Germinal center (tissue), 1 donor: ENCODE measurements around the gene TMTC1.
"Not testable (repeated sequence)": the region's sequence is repeated elsewhere in the genome, so short reads cannot be mapped to it uniquely, and the experiment has no call there.

Experiments
- DNase-seq: peaks from one replicate; pipeline ENCODE4 v3.0.0; 2012; ENCODE audit warnings: mixed read lengths, low spot score

Gene TMTC1

GRCh38 chr12:29783773-29784666, at the start of gene TMTC1:
Gene TMTC1 (minus strand): TSS chr12:29783942. CDS start chr12:29783751, 191 bp downstream.
- no peak for DNase-seq

- no peak for DNase-seq
Observed at GRCh38 chr12:29831173-29831572, 47.4 kb upstream of the TMTC1 start.

GRCh38 chr12:29830391-29830790, 46.6 kb upstream of the TMTC1 start:
- no peak for DNase-seq

GRCh38 chr12:29818916-29819623, 35.3 kb upstream of the TMTC1 start:
- no peak for DNase-seq

GRCh38 chr12:29816874-29817725, 33.4 kb upstream of the TMTC1 start:
- no peak for DNase-seq

- not testable (repeated sequence) for DNase-seq
Observed at GRCh38 chr12:29809616-29810361, 26.0 kb upstream of the TMTC1 start.

GRCh38 chr12:29807129-29807528, 23.4 kb upstream of the TMTC1 start:
- no peak for DNase-seq

- DNase-seq: no peak
Observed at GRCh38 chr12:29804019-29804418, 20.3 kb upstream of the TMTC1 start.

- no peak for DNase-seq
Observed at GRCh38 chr12:29799591-29799990, 15.8 kb upstream of the TMTC1 start.

- no peak for DNase-seq
Observed at GRCh38 chr12:29797565-29798355, 14.0 kb upstream of the TMTC1 start.

GRCh38 chr12:29796823-29797263, 13.1 kb upstream of the TMTC1 start:
- DNase-seq: no peak

GRCh38 chr12:29795715-29796114, 12.0 kb upstream of the TMTC1 start:
- no peak for DNase-seq

GRCh38 chr12:29794862-29795261, 11.1 kb upstream of the TMTC1 start:
- DNase-seq: no peak

- DNase-seq: no peak
Observed at GRCh38 chr12:29792853-29793252, 9.1 kb upstream of the TMTC1 start.

GRCh38 chr12:29792132-29792531, 8.4 kb upstream of the TMTC1 start:
- no peak for DNase-seq

GRCh38 chr12:29782871-29783772, 620 bp downstream of the TMTC1 start:
- no peak for DNase-seq

GRCh38 chr12:29782285-29782870, 1.4 kb downstream of the TMTC1 start:
- DNase-seq: no peak

GRCh38 chr12:29781705-29782266, 2.0 kb downstream of the TMTC1 start:
- no peak for DNase-seq

- no peak for DNase-seq
Observed at GRCh38 chr12:29781188-29781587, 2.6 kb downstream of the TMTC1 start.
